ENCODE results near the gene SLC9A3.

The SLC9A3 gene

GRCh38 chr5:464446-464842, 59.8 kb downstream of the SLC9A3 start:
- H3K4me2 ChIP-seq (ENCODE audit: low read length): no peak overlapping the region
- H3K9me3 ChIP-seq (ENCODE audit: low read length): no peaks in the 10 kb centered on the region
- H4K20me1 ChIP-seq (ENCODE audit: insufficient read depth, low read length): no peaks in the 10 kb centered on the region
- H3K9ac ChIP-seq (ENCODE audit: low read length): no peak overlapping the region
- peaks cover 54% of the 10 kb centered on the region for H3K36me3 ChIP-seq (ENCODE audit: insufficient read depth, low read length)
- no peaks in the 10 kb centered on the region for H3K9me2 ChIP-seq (ENCODE audit: low read depth, low read length)
- no peak for TF ChIP-seq EZH2 (IDR thresholded peaks at IDR 0.05; ENCODE audit: borderline replicate concordance, low read length)
- no peak for TF ChIP-seq CTCF (IDR thresholded peaks at IDR 0.05; ENCODE audit: low read length)
- no peaks in the 10 kb centered on the region for H3F3A ChIP-seq (ENCODE audit: insufficient read depth, low read length)
- H3K4me1 ChIP-seq (ENCODE audit: insufficient read depth, low read length, severe bottlenecking): no peaks in the 10 kb centered on the region
- H3K4me3 ChIP-seq (ENCODE audit: low read depth, low read length, poor library complexity, severe bottlenecking): no peak overlapping the region
- no peak overlapping the region for H2AFZ ChIP-seq (ENCODE audit: low read length)
- H3K27me3 ChIP-seq (ENCODE audit: insufficient read depth, low read length): no peaks in the 10 kb centered on the region
- no peak overlapping the region for H3K27ac ChIP-seq (ENCODE audit: low read depth, low read length, poor library complexity, severe bottlenecking)
- no peaks in the 10 kb centered on the region for H3K79me2 ChIP-seq (ENCODE audit: insufficient read depth, low read length)

GRCh38 chr5:463952-464351, 60.3 kb downstream of the SLC9A3 start:
- no peaks in the 10 kb centered on the region for H4K20me1 ChIP-seq (ENCODE audit: insufficient read depth, low read length)
- H3K9ac ChIP-seq (ENCODE audit: low read length): no peak overlapping the region
- no peak overlapping the region for H2AFZ ChIP-seq (ENCODE audit: low read length)
- no peaks in the 10 kb centered on the region for H3K27me3 ChIP-seq (ENCODE audit: insufficient read depth, low read length)
- no peaks in the 10 kb centered on the region for H3K4me1 ChIP-seq (ENCODE audit: insufficient read depth, low read length, severe bottlenecking)
- TF ChIP-seq EZH2 (IDR thresholded peaks at IDR 0.05; ENCODE audit: borderline replicate concordance, low read length) (no peak), CTCF (IDR thresholded peaks at IDR 0.05; ENCODE audit: low read length) (no peak)
- peaks cover 55% of the 10 kb centered on the region for H3K36me3 ChIP-seq (ENCODE audit: insufficient read depth, low read length)
- no peaks in the 10 kb centered on the region for H3F3A ChIP-seq (ENCODE audit: insufficient read depth, low read length)
- H3K4me3 ChIP-seq (ENCODE audit: low read depth, low read length, poor library complexity, severe bottlenecking): no peak overlapping the region
- H3K4me2 ChIP-seq (ENCODE audit: low read length): no peak overlapping the region
- no peaks in the 10 kb centered on the region for H3K79me2 ChIP-seq (ENCODE audit: insufficient read depth, low read length)
- no peaks in the 10 kb centered on the region for H3K9me3 ChIP-seq (ENCODE audit: low read length)
- H3K9me2 ChIP-seq (ENCODE audit: low read depth, low read length): no peaks in the 10 kb centered on the region
- no peak overlapping the region for H3K27ac ChIP-seq (ENCODE audit: low read depth, low read length, poor library complexity, severe bottlenecking)

GRCh38 chr5:463301-463700, 60.9 kb downstream of the SLC9A3 start:
- TF ChIP-seq CTCF (IDR thresholded peaks at IDR 0.05; ENCODE audit: low read length) (no peak), EZH2 (IDR thresholded peaks at IDR 0.05; ENCODE audit: borderline replicate concordance, low read length) (no peak)
- no peak overlapping the region for H3K4me2 ChIP-seq (ENCODE audit: low read length)

More at GRCh38 chr5:463301-463700, 60.9 kb downstream of the SLC9A3 start:
- Histone ChIP-seq H3K9me2 (ENCODE audit: low read depth, low read length) (no peaks in the 10 kb centered on the region), H3K27ac (ENCODE audit: low read depth, low read length, poor library complexity, severe bottlenecking) (no peak overlapping the region), H3K4me1 (ENCODE audit: insufficient read depth, low read length, severe bottlenecking) (no peaks in the 10 kb centered on the region), H3K4me3 (ENCODE audit: low read depth, low read length, poor library complexity, severe bottlenecking) (no peak overlapping the region), H3K27me3 (ENCODE audit: insufficient read depth, low read length) (no peaks in the 10 kb centered on the region), H2AFZ (ENCODE audit: low read length) (no peak overlapping the region), H3F3A (ENCODE audit: insufficient read depth, low read length) (no peaks in the 10 kb centered on the region), H3K36me3 (ENCODE audit: insufficient read depth, low read length) (peaks cover 61% of the 10 kb centered on the region), H4K20me1 (ENCODE audit: insufficient read depth, low read length) (no peaks in the 10 kb centered on the region), H3K9ac (ENCODE audit: low read length) (no peak overlapping the region), H3K9me3 (ENCODE audit: low read length) (no peaks in the 10 kb centered on the region), H3K79me2 (ENCODE audit: insufficient read depth, low read length) (no peaks in the 10 kb centered on the region)
